OCI-LY3 (cell line): ENCODE measurements around the gene GNGT2.

Source experiments
- H2AFZ ChIP-seq: fragments of 200-600, 300-600 bp; shearing (Covaris generic); 2 replicates; pipeline ENCODE4 v1.6.0; 2014; ENCODE audit warnings: antibody characterized with exemption, low read depth, low read length
- H3K27ac ChIP-seq: fragments of 200-600, 300-600 bp; sonication (generic); 2 replicates; pipeline ENCODE4 v1.5.1; 2014; ENCODE audit warnings: mild to moderate bottlenecking, low read length, moderate library complexity, mixed read lengths
- H3K27me3 ChIP-seq: fragments of 200-600, 300-600 bp; sonication (generic); 2 replicates; pipeline ENCODE4 v1.6.1; 2014; ENCODE audit warnings: low read depth, low read length, mixed read lengths
- H3K36me3 ChIP-seq: fragments of 200-600, 300-600 bp; sonication (generic); replicated peaks from 2 replicates; pipeline ENCODE3; 2014; ENCODE audit warnings: low read depth, low read length, mixed read lengths
- H3K4me1 ChIP-seq: fragments of 300-600, 200-600 bp; sonication (generic); 2 replicates; pipeline ENCODE4 v1.6.1; 2014; ENCODE audit warnings: low read length, mixed read lengths
- H3K4me2 ChIP-seq: fragments of 200-600, 300-600 bp; sonication (generic); 2 replicates; pipeline ENCODE4 v1.6.1; 2014; ENCODE audit warnings: low read length, mixed read lengths
- H3K4me3 ChIP-seq: fragments of 300-600, 200-600 bp; sonication (generic); 2 replicates; pipeline ENCODE4 v1.5.1; 2014; ENCODE audit warnings: antibody characterized with exemption, mild to moderate bottlenecking, low read length, moderate library complexity
- H3K79me2 ChIP-seq: fragments of 300-600, 200-600 bp; shearing (Covaris generic); 2 replicates; pipeline ENCODE4 v1.6.1; 2014; ENCODE audit warnings: mild to moderate bottlenecking, low read length, mixed read lengths
- H3K9ac ChIP-seq: fragments of 300-600, 200-600 bp; shearing (Covaris generic); 2 replicates; pipeline ENCODE4 v1.6.0; 2014; ENCODE audit warnings: mild to moderate bottlenecking, low read length, moderate library complexity
- H3K9me3 ChIP-seq: fragments of 200-600, 300-600 bp; shearing (Covaris generic); 2 replicates; pipeline ENCODE4 v1.6.1; 2014; ENCODE audit warnings: low read length, mixed read lengths; ENCODE audit not compliant: insufficient read depth
- H4K20me1 ChIP-seq: fragments of 200-600, 300-600 bp; sonication (generic); 2 replicates; pipeline ENCODE4 v1.6.1; 2016; ENCODE audit warnings: low read length, mixed read lengths; ENCODE audit not compliant: insufficient read depth
- CTCF ChIP-seq: fragments of 200-600, 300-600 bp; sonication (generic); IDR thresholded peaks from 2 replicates; pipeline ENCODE4 v1.5.1; 2014; ENCODE audit warnings: antibody characterized with exemption, low read length, low read depth
- EZH2phosphoT487 ChIP-seq: fragments of 200-600 bp; shearing (Covaris generic); IDR thresholded peaks from 2 replicates; pipeline ENCODE4 v1.6.1; 2018; ENCODE audit warnings: antibody characterized with exemption, mixed run types, low read depth

Gene GNGT2

GRCh38 chr17:49247944-49248343, 37.6 kb upstream of the GNGT2 start:
- Histone ChIP-seq H3K4me1 (peaks cover 3% of the 10 kb centered on the region; the same call in 1 of the 2 replicates), H3K36me3 (no peaks in the 10 kb centered on the region), H3K4me2 (no peak overlapping the region), H3K27me3 (peaks cover 4% of the 10 kb centered on the region; the same call in 1 of the 2 replicates), H3K79me2 (no peaks in the 10 kb centered on the region), H3K9ac (no peak overlapping the region), H3K9me3 (no peaks in the 10 kb centered on the region), H3K4me3 (no peak overlapping the region), H2AFZ (no peak overlapping the region), H4K20me1 (no peaks in the 10 kb centered on the region), H3K27ac (no peak overlapping the region)
- TF ChIP-seq EZH2phosphoT487 (no peak), CTCF (no peak)

- TF ChIP-seq CTCF (no peak), EZH2phosphoT487 (no peak)
- no peak overlapping the region for H3K27ac ChIP-seq
- H3K9ac ChIP-seq: no peak overlapping the region
- no peaks in the 10 kb centered on the region for H3K9me3 ChIP-seq
- H3K4me1 ChIP-seq: peaks cover 14% of the 10 kb centered on the region
- H3K4me3 ChIP-seq: no peak overlapping the region
- peaks cover 4% of the 10 kb centered on the region; the same call in 1 of the 2 replicates for H3K27me3 ChIP-seq
- H3K4me2 ChIP-seq: no peak overlapping the region
- no peaks in the 10 kb centered on the region for H4K20me1 ChIP-seq
- no peaks in the 10 kb centered on the region for H3K36me3 ChIP-seq
- H3K79me2 ChIP-seq: no peaks in the 10 kb centered on the region
- H2AFZ ChIP-seq: no peak overlapping the region
These were observed 34.5 kb upstream of the GNGT2 start for GRCh38 chr17:49244839-49245238.

GRCh38 chr17:49242813-49243212, 32.4 kb upstream of the GNGT2 start:
- Histone ChIP-seq H3K4me2 (no peak overlapping the region), H3K36me3 (no peaks in the 10 kb centered on the region), H3K27ac (no peak overlapping the region), H3K9me3 (no peaks in the 10 kb centered on the region), H3K27me3 (0 out of 2 replicates have a peak, but pooled peaks cover under 1% of the 10 kb centered on the region), H3K9ac (no peak overlapping the region), H3K79me2 (no peaks in the 10 kb centered on the region), H3K4me3 (no peak overlapping the region), H3K4me1 (peaks cover 14% of the 10 kb centered on the region), H4K20me1 (no peaks in the 10 kb centered on the region), H2AFZ (no peak overlapping the region)
- TF ChIP-seq CTCF (no peak), EZH2phosphoT487 (no peak)

GRCh38 chr17:49241692-49242397, 31.5 kb upstream of the GNGT2 start:
- Histone ChIP-seq H2AFZ (no peak overlapping the region), H3K27ac (no peak overlapping the region), H3K27me3 (no peaks in the 10 kb centered on the region), H3K4me1 (peaks cover 14% of the 10 kb centered on the region), H4K20me1 (no peaks in the 10 kb centered on the region), H3K36me3 (no peaks in the 10 kb centered on the region), H3K4me3 (no peak overlapping the region), H3K9ac (no peak overlapping the region), H3K4me2 (peak overlapping the region; percentile 45), H3K79me2 (no peaks in the 10 kb centered on the region), H3K9me3 (no peaks in the 10 kb centered on the region)
- TF ChIP-seq CTCF (no peak), EZH2phosphoT487 (no peak)
